Neural crest cell (in vitro differentiated cells): ENCODE results near the gene SGMS2. TPM values are rescaled to one million over a fixed set of nuclear protein-coding genes. Genes with fewer than 3 reads are reported as not detected.

Source experiments
- DNase-seq: peaks from one replicate; pipeline ENCODE4 v3.0.0; 2021; ENCODE audit warnings: low read depth, mixed read lengths, low spot score
- H3K27ac Mint-ChIP-seq: one replicate; pipeline ENCODE4 v1.8.0; 2021; ENCODE audit warnings: mild to moderate bottlenecking, mixed read lengths; ENCODE audit not compliant: unreplicated experiment
- H3K27me3 Mint-ChIP-seq: 2 replicates; pipeline ENCODE4 v1.8.0; 2021; ENCODE audit warnings: low read depth, mild to moderate bottlenecking, mixed read lengths
- H3K36me3 Mint-ChIP-seq: 2 replicates; pipeline ENCODE4 v1.8.0; 2021; ENCODE audit warnings: low read depth, mild to moderate bottlenecking, mixed read lengths
- H3K4me1 Mint-ChIP-seq: 2 replicates; pipeline ENCODE4 v1.8.0; 2021; ENCODE audit warnings: mixed read lengths
- H3K4me3 Mint-ChIP-seq: one replicate; pipeline ENCODE4 v1.8.0; 2021; ENCODE audit warnings: mild to moderate bottlenecking, mixed read lengths
- H3K9me3 Mint-ChIP-seq: 2 replicates; pipeline ENCODE4 v1.8.0; 2021; ENCODE audit warnings: mixed read lengths
- CTCF ChIP-seq: fragments of 200-600 bp; sonication (generic); conservative IDR thresholded peaks from 2 replicates; pipeline ENCODE4 v1.5.0; 2021; ENCODE audit warnings: antibody characterized with exemption, mild to moderate bottlenecking
- total RNA-seq: library from RNA; stranded (reverse); gene quantifications from 2 replicates; pipeline ENCODE4 v1.2.1, GENCODE V29; 2021

Gene SGMS2
- total RNA-seq, 1 donor from 2014 or later: 1.4 TPM

- Mint-ChIP-seq H3K4me1 (no peaks in the 10 kb centered on the region), H3K4me3 (no peak overlapping the region), H3K27me3 (no peaks in the 10 kb centered on the region), H3K36me3 (peaks cover 3% of the 10 kb centered on the region), H3K9me3 (peaks cover 11% of the 10 kb centered on the region), H3K27ac (no peak overlapping the region)
- no peak for TF ChIP-seq CTCF
- no peak for DNase-seq
Measured at GRCh38 chr4:107885865-107886264, 61.1 kb downstream of the SGMS2 start.

- H3K4me3 Mint-ChIP-seq: no peak overlapping the region
- DNase-seq: peak; percentile 5
- TF ChIP-seq CTCF: no peak
- H3K27ac Mint-ChIP-seq: no peak overlapping the region
- no peaks in the 10 kb centered on the region for H3K4me1 Mint-ChIP-seq
- peaks cover 12% of the 10 kb centered on the region for H3K9me3 Mint-ChIP-seq
- H3K27me3 Mint-ChIP-seq: no peaks in the 10 kb centered on the region
- peaks cover 8% of the 10 kb centered on the region for H3K36me3 Mint-ChIP-seq
Measured at GRCh38 chr4:107888237-107888636, 63.5 kb downstream of the SGMS2 start.

GRCh38 chr4:107890779-107891178, 66.0 kb downstream of the SGMS2 start:
- no peak overlapping the region for H3K27ac Mint-ChIP-seq
- no peak overlapping the region for H3K4me3 Mint-ChIP-seq

GRCh38 chr4:107891299-107891698, 66.6 kb downstream of the SGMS2 start:
- Mint-ChIP-seq H3K4me3 (no peak overlapping the region), H3K27me3 (no peaks in the 10 kb centered on the region), H3K27ac (no peak overlapping the region), H3K4me1 (no peaks in the 10 kb centered on the region), H3K9me3 (peaks cover 3% of the 10 kb centered on the region), H3K36me3 (peaks cover 8% of the 10 kb centered on the region)
- no peak for DNase-seq
- no peak for TF ChIP-seq CTCF

More at GRCh38 chr4:107890779-107891178, 66.0 kb downstream of the SGMS2 start:
- no peak for DNase-seq
- Mint-ChIP-seq H3K9me3 (peaks cover 3% of the 10 kb centered on the region), H3K27me3 (no peaks in the 10 kb centered on the region), H3K4me1 (no peaks in the 10 kb centered on the region), H3K36me3 (peaks cover 8% of the 10 kb centered on the region)
- TF ChIP-seq CTCF: no peak

GRCh38 chr4:107893171-107894137, 68.7 kb downstream of the SGMS2 start:
- Mint-ChIP-seq H3K9me3 (peaks cover 3% of the 10 kb centered on the region), H3K4me1 (no peaks in the 10 kb centered on the region), H3K27me3 (no peaks in the 10 kb centered on the region), H3K36me3 (peaks cover 5% of the 10 kb centered on the region), H3K4me3 (no peak overlapping the region), H3K27ac (no peak overlapping the region)
- DNase-seq: no peak
- no peak for TF ChIP-seq CTCF
